GM19372 (cell line): ENCODE measurements around the gene ADORA1.

ENCODE experiments used
- ATAC-seq: cut with Tn5 transposase; IDR thresholded peaks from one replicate; pipeline ENCODE4 v1.9.1; 2021; ENCODE audit warnings: mild to moderate bottlenecking, low read depth, moderate library complexity; ENCODE audit not compliant: unreplicated experiment

Gene ADORA1

GRCh38 chr1:203153051-203153988 lies 25.8 kb downstream of the ADORA1 start:
- no peak for ATAC-seq

- ATAC-seq: no peak
Observed at GRCh38 chr1:203153989-203154821, 26.7 kb downstream of the ADORA1 start.

GRCh38 chr1:203156280-203156679 lies 28.8 kb downstream of the ADORA1 start:
- ATAC-seq: no peak

GRCh38 chr1:203158423-203158822 lies 30.9 kb downstream of the ADORA1 start:
- no peak for ATAC-seq

- ATAC-seq: no peak
Observed at GRCh38 chr1:203158960-203159665, 31.6 kb downstream of the ADORA1 start.

GRCh38 chr1:203159844-203160243 lies 32.3 kb downstream of the ADORA1 start:
- no peak for ATAC-seq

GRCh38 chr1:203161175-203161574 lies 33.6 kb downstream of the ADORA1 start:
- no peak for ATAC-seq

GRCh38 chr1:203161703-203162102 lies 34.2 kb downstream of the ADORA1 start:
- no peak for ATAC-seq

- no peak for ATAC-seq
Observed at GRCh38 chr1:203162403-203162802, 34.9 kb downstream of the ADORA1 start.

- no peak for ATAC-seq
Observed at GRCh38 chr1:203163891-203164635, 36.5 kb downstream of the ADORA1 start.

- ATAC-seq: no peak
Observed at GRCh38 chr1:203165101-203165799, 37.7 kb downstream of the ADORA1 start.

GRCh38 chr1:203165800-203166161 lies 38.3 kb downstream of the ADORA1 start:
- ATAC-seq: no peak

- ATAC-seq: no peak
Observed at GRCh38 chr1:203166192-203166940, 38.8 kb downstream of the ADORA1 start.

GRCh38 chr1:203167026-203167912 lies 39.7 kb downstream of the ADORA1 start:
- no peak for ATAC-seq

- no peak for ATAC-seq
Observed at GRCh38 chr1:203167913-203168200, 40.3 kb downstream of the ADORA1 start.

- no peak for ATAC-seq
Observed at GRCh38 chr1:203168256-203168786, 40.8 kb downstream of the ADORA1 start.

- no peak for ATAC-seq
Observed at GRCh38 chr1:203168991-203169390, 41.5 kb downstream of the ADORA1 start.
